ENCODE data around the gene ADPRHL1. TPM values are rescaled to one million over a fixed set of nuclear protein-coding genes. Genes with fewer than 3 reads are reported as not detected.

Gene ADPRHL1
- total and polyA plus RNA-seq, 2 experiments from 2014 or later = 78.2 to 112 TPM

GRCh38 chr13:113476811-113477210, 23.5 kb upstream of the ADPRHL1 start:
- Histone ChIP-seq H3K27me3 (no peaks in the 10 kb centered on the region), H3K9me3 (ENCODE audit: low read depth) (no peaks in the 10 kb centered on the region), H3K36me3 (peaks cover 34% of the 10 kb centered on the region), H3K4me3 (no peak overlapping the region), H3K4me1 (ENCODE audit: low read depth) (no peaks in the 10 kb centered on the region), H3K27ac (no peak overlapping the region)
- no peak for TF ChIP-seq CTCF (IDR thresholded peaks at IDR 0.05; ENCODE audit: low read depth, low read length)
- no peak for DNase-seq (ENCODE audit: low read depth in 1 of 2, low spot score in 1 of 2)

- Histone ChIP-seq H3K36me3 (peaks cover 34% of the 10 kb centered on the region), H3K27me3 (no peaks in the 10 kb centered on the region), H3K9me3 (ENCODE audit: low read depth) (no peaks in the 10 kb centered on the region), H3K4me3 (no peak overlapping the region), H3K4me1 (ENCODE audit: low read depth) (no peaks in the 10 kb centered on the region), H3K27ac (no peak overlapping the region)
- no peak for DNase-seq (ENCODE audit: low read depth in 1 of 2, low spot score in 1 of 2)
- TF ChIP-seq CTCF (IDR thresholded peaks at IDR 0.05; ENCODE audit: low read depth, low read length) = no peak
Measured at GRCh38 chr13:113475911-113476310, 22.6 kb upstream of the ADPRHL1 start.

GRCh38 chr13:113475280-113475679, 22.0 kb upstream of the ADPRHL1 start:
- DNase-seq (ENCODE audit: low read depth in 1 of 2, low spot score in 1 of 2) = no peak
- no peak overlapping the region for H3K4me3 ChIP-seq
- no peak overlapping the region for H3K27ac ChIP-seq
- H3K27me3 ChIP-seq = no peaks in the 10 kb centered on the region
- H3K4me1 ChIP-seq (ENCODE audit: low read depth) = no peaks in the 10 kb centered on the region
- no peaks in the 10 kb centered on the region for H3K9me3 ChIP-seq (ENCODE audit: low read depth)
- peaks cover 34% of the 10 kb centered on the region for H3K36me3 ChIP-seq
- no peak for TF ChIP-seq CTCF (IDR thresholded peaks at IDR 0.05; ENCODE audit: low read depth, low read length)

- no peak overlapping the region for H3K4me3 ChIP-seq
- H3K36me3 ChIP-seq = peaks cover 23% of the 10 kb centered on the region
- no peaks in the 10 kb centered on the region for H3K9me3 ChIP-seq (ENCODE audit: low read depth)
- peak in 1 of 2 donors; percentile 95 for DNase-seq (ENCODE audit: low read depth in 1 of 2, low spot score in 1 of 2)
- H3K27me3 ChIP-seq = no peaks in the 10 kb centered on the region
- H3K4me1 ChIP-seq (ENCODE audit: low read depth) = no peaks in the 10 kb centered on the region
- H3K27ac ChIP-seq = no peak overlapping the region
- no peak for TF ChIP-seq CTCF (IDR thresholded peaks at IDR 0.05; ENCODE audit: low read depth, low read length)
Measured at GRCh38 chr13:113474179-113474578, 20.9 kb upstream of the ADPRHL1 start.

GRCh38 chr13:113472355-113473025, 19.2 kb upstream of the ADPRHL1 start:
- TF ChIP-seq CTCF (IDR thresholded peaks at IDR 0.05; ENCODE audit: low read depth, low read length) = no peak
- Histone ChIP-seq H3K9me3 (ENCODE audit: low read depth) (no peaks in the 10 kb centered on the region), H3K4me1 (ENCODE audit: low read depth) (no peaks in the 10 kb centered on the region), H3K27ac (no peak overlapping the region), H3K27me3 (no peaks in the 10 kb centered on the region), H3K4me3 (no peak overlapping the region), H3K36me3 (peaks cover 22% of the 10 kb centered on the region)
- no peak for DNase-seq (ENCODE audit: low read depth in 1 of 2, low spot score in 1 of 2)

Data from cardiac muscle cell (in vitro differentiated cells and primary cell).